ENCODE data around the gene ARHGEF16.

Gene ARHGEF16

DNA sequence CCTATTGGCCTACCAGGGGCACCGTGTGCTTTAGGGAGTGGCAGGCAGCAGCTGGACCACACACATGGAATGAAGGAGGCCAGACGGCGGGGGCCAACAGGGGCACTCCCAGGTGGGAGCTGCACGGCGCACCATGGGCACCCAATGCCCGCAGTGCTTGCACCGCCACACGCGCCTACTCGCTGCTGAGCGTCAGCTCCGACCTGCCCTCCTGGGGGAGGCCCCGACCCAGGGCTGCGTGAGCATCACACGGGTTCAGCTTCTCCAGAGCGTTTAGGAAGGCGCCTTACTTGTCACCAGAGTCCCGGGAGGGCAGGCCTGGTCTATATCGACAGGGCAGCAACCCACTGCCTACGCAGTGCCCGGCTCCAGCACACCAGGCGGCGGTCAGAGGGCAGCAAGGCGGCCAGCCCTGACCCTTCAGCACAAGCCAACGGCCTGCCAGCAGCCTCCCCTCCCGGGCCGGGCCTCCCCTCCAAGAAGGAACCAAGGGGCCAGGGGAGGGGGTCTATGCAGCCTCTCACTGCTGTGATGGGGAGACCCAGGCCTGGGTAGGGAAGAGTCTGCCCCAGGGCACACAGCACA, 64.9 kb downstream of the ARHGEF16 start:
- ATAC-seq (no peak), DNase-seq (no peak)

- ATAC-seq (no peak), DNase-seq (no peak)
Measured at GRCh38 chr1:3520419-3521378, 66.2 kb downstream of the ARHGEF16 start.

DNA sequence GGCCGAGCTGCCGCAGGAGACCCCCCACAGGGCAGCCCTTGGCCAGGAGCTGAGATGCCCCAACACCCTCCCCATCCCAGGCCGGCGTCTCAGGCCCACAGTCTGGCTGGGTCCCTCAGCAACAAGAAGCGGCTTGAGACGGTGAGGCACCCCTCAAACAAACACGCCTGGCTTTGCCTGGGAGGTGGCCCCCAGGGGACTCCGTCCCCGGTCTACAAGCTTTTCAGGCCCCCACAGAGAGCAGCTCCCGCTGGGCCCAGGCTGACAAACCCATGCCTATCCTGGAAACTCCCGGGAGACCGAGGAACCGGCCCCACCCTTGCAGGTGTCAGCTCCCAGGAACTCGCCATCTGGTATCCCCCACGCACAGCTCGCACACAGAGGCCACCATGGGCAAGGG, 67.0 kb downstream of the ARHGEF16 start:
- no peak for DNase-seq
- no peak for ATAC-seq

- ATAC-seq, result no peak
Measured at GRCh38 chr1:3522112-3522511, 67.6 kb downstream of the ARHGEF16 start.

DNA sequence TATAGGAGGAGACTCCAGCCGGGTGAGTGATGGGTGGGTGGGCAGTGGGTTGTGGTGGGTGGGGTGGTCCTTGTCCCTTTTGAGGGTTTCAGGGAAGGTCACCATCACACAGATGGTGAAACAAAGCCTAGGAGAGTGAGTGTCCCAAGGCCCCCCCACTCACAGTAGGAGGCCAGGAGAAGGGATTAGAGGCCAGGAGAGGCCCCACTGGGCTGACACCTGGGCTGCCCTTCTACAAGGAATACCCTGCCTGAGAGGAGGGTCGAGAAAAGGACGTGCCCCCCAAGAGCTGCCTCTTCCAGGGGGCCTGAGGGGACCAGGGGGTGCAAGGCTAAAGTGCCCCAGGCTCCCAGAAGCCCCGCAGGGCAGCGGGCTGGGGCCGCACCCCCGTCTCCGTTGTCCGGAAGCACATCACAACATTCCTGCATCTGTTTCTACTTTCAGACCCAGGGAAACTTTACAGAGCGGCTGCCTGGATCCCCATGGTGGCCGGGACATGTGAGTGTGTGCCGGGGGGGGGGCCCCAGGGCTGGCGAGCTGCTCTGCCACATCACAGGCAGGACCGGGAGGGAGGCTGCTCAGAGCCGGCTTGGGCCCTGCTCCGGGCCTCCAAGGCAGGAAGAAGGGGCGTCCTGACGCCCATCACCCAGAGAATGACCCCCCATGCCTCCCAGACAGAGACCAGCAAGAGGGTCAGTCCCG, 68.2 kb downstream of the ARHGEF16 start:
- ATAC-seq, result no peak
- DNase-seq, result no peak

More at GRCh38 chr1:3522112-3522511, 67.6 kb downstream of the ARHGEF16 start:
- DNase-seq, result no peak

DNA sequence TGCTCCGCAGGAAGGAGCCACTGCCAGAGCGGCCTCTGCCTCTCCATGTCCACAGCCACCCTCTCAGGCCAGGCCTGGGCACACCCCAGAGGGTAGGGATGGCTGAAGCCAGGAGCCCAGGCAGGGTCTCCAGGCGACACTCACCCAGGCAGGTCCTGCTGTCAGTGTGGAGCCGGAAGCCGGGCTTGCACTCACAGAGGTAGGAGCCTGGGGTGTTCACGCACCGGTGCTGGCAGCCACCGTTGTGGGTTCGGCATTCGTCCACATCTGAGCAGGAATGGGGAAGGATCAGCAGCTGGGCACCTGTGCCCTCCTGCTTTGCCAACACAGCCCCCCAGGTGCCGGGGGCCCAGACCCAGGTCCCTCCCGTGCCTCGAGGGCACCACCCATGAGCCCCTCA, 69.5 kb downstream of the ARHGEF16 start:
- DNase-seq (no peak), ATAC-seq (no peak)

DNA sequence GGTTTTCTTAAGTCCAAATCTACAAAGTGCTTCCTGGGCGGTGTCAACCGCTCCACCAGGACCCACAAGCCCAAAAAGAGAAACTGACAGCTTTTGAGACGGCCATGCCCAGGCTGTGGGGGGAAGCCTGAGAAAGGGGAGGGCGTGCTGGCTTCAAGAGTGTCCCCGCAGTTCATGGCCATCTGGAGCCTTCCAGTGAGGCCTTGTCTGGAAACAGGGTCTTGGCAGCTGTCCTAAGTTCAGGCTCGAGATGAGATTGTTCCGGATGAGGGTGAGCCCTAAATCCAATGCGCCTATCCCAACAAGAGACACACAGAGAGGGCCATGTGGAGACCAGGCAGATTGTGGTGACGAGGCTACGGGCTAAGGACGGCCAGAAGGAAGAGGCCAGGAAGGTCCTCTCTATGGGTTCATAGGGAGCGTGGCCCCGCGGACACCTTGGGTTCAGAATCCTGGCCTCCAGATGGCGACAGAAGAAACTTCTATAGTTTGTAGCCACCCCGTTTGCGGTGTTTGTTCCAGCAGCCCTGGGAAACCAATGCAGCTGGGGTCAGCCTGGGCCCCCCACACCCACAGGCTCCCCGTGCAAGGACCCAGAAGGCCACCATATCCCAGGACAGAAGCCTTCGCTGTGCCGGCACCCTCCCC, 70.2 kb downstream of the ARHGEF16 start:
- ATAC-seq, result no peak
- no peak for DNase-seq

DNA sequence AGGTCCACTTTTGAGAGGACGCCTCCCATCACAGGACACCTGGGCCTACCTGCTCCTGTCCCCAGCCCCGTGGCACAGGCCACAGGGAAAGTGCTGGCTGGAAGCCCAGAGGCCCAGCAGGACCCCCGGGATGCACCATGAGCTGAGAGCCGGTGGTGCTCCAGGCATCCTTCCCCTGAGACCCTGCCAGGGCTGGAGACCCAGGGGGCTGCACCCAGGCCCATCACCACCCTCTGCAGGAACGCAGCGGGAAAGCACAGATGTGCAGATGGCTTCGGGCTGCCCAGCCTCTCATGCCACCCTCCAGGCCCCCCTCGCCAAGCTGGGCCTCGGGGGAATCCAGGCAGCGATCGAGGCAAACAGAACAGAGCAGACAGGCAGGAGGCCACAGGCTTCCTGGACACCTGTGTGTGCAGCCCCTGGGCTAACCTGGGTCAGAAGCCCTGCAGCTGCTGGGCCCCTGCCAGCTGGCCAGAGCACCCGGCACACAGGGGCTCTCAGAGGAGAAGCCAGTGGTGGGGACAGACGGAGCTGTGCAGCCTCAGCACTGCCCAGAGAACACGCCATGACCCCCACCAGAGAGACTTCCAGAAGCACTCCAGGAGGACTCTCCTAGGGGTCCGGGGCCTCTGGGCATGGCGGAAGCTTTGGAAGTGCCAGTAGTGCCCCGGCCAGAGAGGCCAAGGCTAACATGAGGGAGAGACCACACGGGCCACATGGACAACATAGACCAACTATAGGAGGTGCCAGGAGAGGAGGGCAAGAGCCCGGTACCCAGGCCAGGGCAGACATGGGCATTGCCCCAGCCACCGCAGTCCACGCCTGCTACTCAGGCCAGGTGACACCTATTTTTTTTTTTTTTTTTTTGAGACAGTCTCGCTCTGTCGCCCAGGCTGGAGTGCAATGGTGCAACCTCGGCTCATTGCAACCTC, 71.4 kb downstream of the ARHGEF16 start:
- ATAC-seq (no peak), DNase-seq (no peak)

DNA sequence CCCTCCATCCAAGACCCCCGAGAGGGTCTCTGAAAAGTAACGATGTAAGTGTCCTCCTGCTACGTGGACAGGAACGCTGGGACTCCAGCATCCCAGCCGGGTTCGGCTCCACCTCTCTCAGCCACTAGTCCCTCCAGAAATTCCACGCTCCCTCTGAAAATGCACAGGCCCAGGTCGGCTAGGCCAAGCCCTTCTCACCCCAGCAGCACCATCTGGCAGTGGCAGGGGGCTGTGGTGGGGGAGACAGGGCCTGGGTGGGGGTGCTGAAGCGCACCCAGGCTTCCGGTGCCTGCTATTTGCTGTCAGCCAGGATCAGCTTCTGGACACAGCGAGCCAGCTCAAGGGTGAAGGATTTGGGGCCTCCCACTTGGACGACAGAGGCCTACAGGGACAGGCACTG, 73.3 kb downstream of the ARHGEF16 start:
- ATAC-seq, result no peak
- DNase-seq, result no peak

DNA sequence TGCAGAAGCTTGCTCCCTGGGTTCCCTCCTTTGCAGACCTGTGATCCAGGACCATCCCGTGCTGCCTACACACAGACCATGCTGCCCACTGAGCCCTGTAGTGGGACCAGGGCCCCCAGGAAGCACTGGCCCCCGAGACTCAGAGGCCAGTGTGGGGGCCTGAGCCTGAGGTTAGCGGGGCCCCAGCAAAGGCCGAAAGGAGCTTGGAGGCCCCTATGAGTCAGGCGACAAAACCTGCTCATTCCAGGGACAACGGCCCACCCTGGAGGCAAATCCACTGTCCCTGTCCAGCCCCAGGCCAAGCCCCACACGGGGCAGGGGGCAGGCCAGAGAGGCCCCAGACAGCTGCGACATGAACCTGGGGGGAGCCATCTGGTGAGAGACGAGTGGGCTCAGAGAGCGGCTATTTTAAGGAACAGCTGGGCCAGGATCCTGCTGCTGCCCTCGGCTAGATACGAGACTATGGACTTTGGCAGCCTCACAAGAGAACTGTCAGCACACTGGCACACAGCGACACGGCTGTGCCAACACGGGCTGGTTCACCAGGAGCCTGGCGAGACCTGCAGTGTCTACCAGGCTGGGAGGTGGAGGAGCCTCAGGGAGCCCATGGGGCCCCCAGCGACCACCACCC, 74.7 kb downstream of the ARHGEF16 start:
- no peak for DNase-seq
- no peak for ATAC-seq

DNA sequence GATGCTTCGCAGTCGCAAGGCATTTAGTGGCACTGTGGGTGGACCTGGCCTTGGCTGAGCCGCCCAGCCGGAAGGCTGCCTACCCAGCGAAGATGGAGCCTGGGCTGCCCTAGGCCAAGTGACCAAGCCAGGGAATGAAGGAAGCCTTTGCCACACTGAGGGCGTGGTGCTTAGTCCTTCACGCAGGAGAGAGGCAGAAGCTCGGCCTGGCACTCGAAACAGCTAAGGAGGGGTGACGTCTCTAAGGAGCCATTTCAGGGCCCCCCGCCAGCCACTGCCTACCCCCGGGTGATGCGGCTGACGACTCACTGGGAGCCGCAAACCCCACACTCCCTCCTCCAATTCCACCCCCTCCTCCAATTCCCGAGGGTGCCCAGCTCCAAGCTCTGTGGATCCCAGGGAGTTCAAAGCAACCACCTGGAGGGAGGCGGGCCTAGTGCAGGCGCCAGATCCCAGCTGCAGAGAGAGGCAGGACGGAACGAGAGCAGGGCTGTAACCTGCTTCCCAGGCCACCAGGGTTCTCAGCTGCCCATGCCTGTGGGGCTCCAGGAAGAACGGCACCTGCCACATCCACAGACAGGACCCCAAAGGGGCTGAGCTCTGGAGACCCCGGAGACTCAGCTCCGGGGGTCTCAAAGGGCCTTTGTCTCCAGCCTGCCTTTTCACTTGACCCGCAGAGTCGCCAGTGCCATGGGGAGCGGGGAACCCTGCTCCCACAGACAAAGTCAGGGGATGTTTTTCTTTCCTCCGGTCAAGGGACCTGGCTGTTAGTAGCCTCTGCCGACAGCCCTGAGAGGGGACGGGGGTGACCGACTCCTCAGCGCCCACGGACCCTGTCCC, 75.8 kb downstream of the ARHGEF16 start:
- DNase-seq, result no peak
- no peak for ATAC-seq
